GM23338 (cell line): ENCODE measurements around the gene ZNF469. TPM values are rescaled to one million over a fixed set of nuclear protein-coding genes. Genes with fewer than 3 reads are reported as not detected.

Source experiments
- ATAC-seq: fragments of 200-7000 bp; cut with Tn5 transposase; 3 replicates; pipeline ENCODE4 v1.9.1; 2020
- DNase-seq: peaks from one replicate; pipeline ENCODE4 v3.0.0-alpha.2; 2015; ENCODE audit warnings: low spot score
- H2AFZ ChIP-seq: fragments of 200-600 bp; sonication (generic); 2 replicates; pipeline ENCODE4 v1.8.0; 2016; ENCODE audit warnings: antibody characterized with exemption, mild to moderate bottlenecking, moderate library complexity
- H3F3A ChIP-seq: fragments of 200-600 bp; sonication (generic); replicated peaks from 2 replicates; pipeline ENCODE4 v1.8.0; 2017; ENCODE audit warnings: antibody characterized with exemption, mixed run types, low read depth
- H3K27ac ChIP-seq: fragments of 200-600 bp; sonication (generic); 2 replicates; pipeline ENCODE4 v1.6.1; 2016; ENCODE audit warnings: low read depth
- H3K27me3 ChIP-seq: fragments of 200-600 bp; sonication (generic); 2 replicates; pipeline ENCODE4 v1.8.0; 2016; ENCODE audit warnings: mild to moderate bottlenecking, mixed run types, moderate library complexity; ENCODE audit not compliant: insufficient read depth
- H3K36me3 ChIP-seq: fragments of 200-600 bp; sonication (generic); 2 replicates; pipeline ENCODE4 v1.8.0; 2016; ENCODE audit warnings: mild to moderate bottlenecking; ENCODE audit not compliant: insufficient read depth
- H3K4me1 ChIP-seq: fragments of 200-600 bp; sonication (generic); 2 replicates; pipeline ENCODE4 v1.8.0; 2016; ENCODE audit warnings: mild to moderate bottlenecking, moderate library complexity; ENCODE audit not compliant: insufficient read depth
- H3K4me2 ChIP-seq: fragments of 200-600 bp; sonication (generic); 2 replicates; pipeline ENCODE4 v1.7.1; 2017; ENCODE audit warnings: mixed run types
- H3K4me3 ChIP-seq: fragments of 200-600 bp; sonication (generic); 2 replicates; pipeline ENCODE4 v1.6.1; 2016; ENCODE audit warnings: mixed run types
- H3K79me2 ChIP-seq: fragments of 200-600 bp; sonication (generic); replicated peaks from 2 replicates; pipeline ENCODE4 v1.8.0; 2017; ENCODE audit warnings: mild to moderate bottlenecking; ENCODE audit not compliant: insufficient read depth
- H3K9me2 ChIP-seq: fragments of 200-600 bp; sonication (generic); 2 replicates; pipeline ENCODE4 v1.8.0; 2017; ENCODE audit not compliant: insufficient read depth
- H4K20me1 ChIP-seq: fragments of 200-600 bp; sonication (generic); replicated peaks from 2 replicates; pipeline ENCODE4 v1.8.0; 2017; ENCODE audit warnings: mild to moderate bottlenecking; ENCODE audit not compliant: insufficient read depth
- H3K27ac Mint-ChIP-seq: 2 replicates; pipeline ENCODE4 v1.8.0; 2020; ENCODE audit warnings: inconsistent platforms, mild to moderate bottlenecking, moderate library complexity, mixed read lengths
- H3K27me3 Mint-ChIP-seq: 3 replicates; pipeline ENCODE4 v1.8.0; 2022; ENCODE audit warnings: low read depth, mild to moderate bottlenecking, moderate library complexity, mixed read lengths, inconsistent platforms; ENCODE audit not compliant: insufficient read depth, poor library complexity
- H3K36me3 Mint-ChIP-seq: 3 replicates; pipeline ENCODE4 v1.8.0; 2021; ENCODE audit warnings: low read depth, mild to moderate bottlenecking, inconsistent platforms, moderate library complexity, mixed read lengths
- H3K4me1 Mint-ChIP-seq: 3 replicates; pipeline ENCODE4 v1.8.0; 2020; ENCODE audit warnings: mild to moderate bottlenecking, inconsistent platforms, mixed read lengths
- H3K4me3 Mint-ChIP-seq: 3 replicates; pipeline ENCODE4 v1.8.0; 2021; ENCODE audit warnings: moderate library complexity, mild to moderate bottlenecking, inconsistent platforms, mixed read lengths
- H3K9me3 Mint-ChIP-seq: 3 replicates; pipeline ENCODE4 v1.8.0; 2020; ENCODE audit warnings: moderate library complexity, mild to moderate bottlenecking, inconsistent platforms, mixed read lengths
- EZH2phosphoT487 ChIP-seq: fragments of 200-600 bp; sonication (generic); IDR thresholded peaks from one replicate; pipeline ENCODE4 v1.8.1; 2018; ENCODE audit warnings: antibody characterized with exemption; ENCODE audit not compliant: unreplicated experiment
- NANOG ChIP-seq: IDR thresholded peaks from 2 replicates; pipeline ENCODE4 v1.6.1; 2016; ENCODE audit warnings: antibody characterized with exemption, borderline replicate concordance
- POLR2AphosphoS5 ChIP-seq: IDR thresholded peaks from 2 replicates; pipeline ENCODE4 v1.6.1; 2016; ENCODE audit warnings: antibody characterized with exemption, low read depth
- ZNF114 ChIP-seq: fragments of 250-450 bp; sonication (Bioruptor Pico); IDR thresholded peaks from 2 replicates; pipeline ENCODE4 v1.5.0; 2020; ENCODE audit warnings: mild to moderate bottlenecking, moderate library complexity
- polyA plus RNA-seq: library from polyadenylated mRNA; unstranded; fragments of >200 nt; fragmentation: Nextera tagmentation; extraction: Ambion mirVana; gene quantifications from 2 replicates; pipeline ENCODE4 v1.2.1, GENCODE V29; 2016
- total RNA-seq: library from RNA; depleted of rRNA; stranded (reverse); fragments of >200 nt; shearing (Covaris generic); gene quantifications from 2 replicates; pipeline ENCODE4 v1.2.3, GENCODE V29; 2014
- TF ChIP-seq, protein P1 (sequence below): fragments of 250-450 bp; sonication (Bioruptor Pico); IDR thresholded peaks from 2 replicates; pipeline ENCODE4 v1.5.0; 2020; ENCODE audit warnings: mild to moderate bottlenecking, moderate library complexity
- TF ChIP-seq, protein P2 (sequence below), 2 experiments: fragments of 200-600 bp in 1 of 2; sonication (generic) in 1 of 2; conservative IDR thresholded peaks; 2 replicates each; pipeline versions ENCODE4 v1.5.1 to v1.6.1; 2016 to 2017; ENCODE audit warnings: antibody characterized with exemption in 2 of 2, low read depth in 2 of 2, mild to moderate bottlenecking in 2 of 2, moderate library complexity in 1 of 2
- TF ChIP-seq, protein P3 (sequence below): IDR thresholded peaks from 2 replicates; pipeline ENCODE4 v1.6.1; 2016; ENCODE audit warnings: antibody characterized with exemption

The ZNF469 gene
- total and polyA plus RNA-seq, 2 experiments from 2014 or later: 0.23 to 1.9 TPM

DNA sequence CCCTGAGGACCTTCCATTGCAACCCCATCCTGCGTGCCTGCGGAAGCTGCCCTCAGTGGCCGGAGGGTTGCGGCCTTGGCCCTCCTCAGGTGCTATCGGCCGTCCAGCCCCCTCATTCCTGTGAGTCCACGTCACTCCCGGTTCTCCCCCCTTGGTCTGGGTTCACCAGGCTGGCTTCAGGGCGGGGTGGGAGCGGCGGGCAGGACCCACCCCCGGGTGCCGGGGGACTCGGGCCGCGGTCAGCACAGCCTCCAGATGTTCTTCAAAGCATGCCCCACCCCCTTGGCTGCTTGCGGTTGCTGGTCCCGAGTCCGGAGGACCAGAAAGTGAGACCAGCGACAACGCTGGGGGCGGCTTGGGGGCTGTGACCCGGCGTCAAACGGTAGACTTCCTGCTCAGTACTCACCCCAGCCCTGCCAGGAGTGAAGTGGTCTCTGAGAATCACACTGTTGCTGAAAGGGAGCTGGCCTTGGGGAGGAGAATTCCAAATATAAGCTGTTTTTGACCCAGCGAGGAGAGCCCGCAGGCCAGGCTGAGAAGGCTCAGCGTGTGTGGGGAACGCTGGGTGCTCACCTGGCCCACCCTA lies 4.5 kb downstream of the ZNF469 start:
- Mint-ChIP-seq H3K9me3 (no peaks in the 10 kb centered on the region), H3K4me1 (peaks cover 4% of the 10 kb centered on the region; the same call in 1 of the 3 replicates), H3K27me3 (peaks cover 26% of the 10 kb centered on the region), H3K4me3 (no peak overlapping the region), H3K27ac (no peak overlapping the region), H3K36me3 (no peaks in the 10 kb centered on the region)
- no peaks in the 10 kb centered on the region for H3K79me2 ChIP-seq
- no peaks in the 10 kb centered on the region for H3K36me3 ChIP-seq
- DNase-seq (no peak), ATAC-seq (no peak)
- no peaks in the 10 kb centered on the region for H3K9me2 ChIP-seq
- H4K20me1 ChIP-seq: no peaks in the 10 kb centered on the region
- TF ChIP-seq NANOG (no peak), POLR2AphosphoS5 (no peak), EZH2phosphoT487 (no peak), ZNF114 (CRISPR knock-in tag) (no peak)
- TF ChIP-seq, protein P1, sequence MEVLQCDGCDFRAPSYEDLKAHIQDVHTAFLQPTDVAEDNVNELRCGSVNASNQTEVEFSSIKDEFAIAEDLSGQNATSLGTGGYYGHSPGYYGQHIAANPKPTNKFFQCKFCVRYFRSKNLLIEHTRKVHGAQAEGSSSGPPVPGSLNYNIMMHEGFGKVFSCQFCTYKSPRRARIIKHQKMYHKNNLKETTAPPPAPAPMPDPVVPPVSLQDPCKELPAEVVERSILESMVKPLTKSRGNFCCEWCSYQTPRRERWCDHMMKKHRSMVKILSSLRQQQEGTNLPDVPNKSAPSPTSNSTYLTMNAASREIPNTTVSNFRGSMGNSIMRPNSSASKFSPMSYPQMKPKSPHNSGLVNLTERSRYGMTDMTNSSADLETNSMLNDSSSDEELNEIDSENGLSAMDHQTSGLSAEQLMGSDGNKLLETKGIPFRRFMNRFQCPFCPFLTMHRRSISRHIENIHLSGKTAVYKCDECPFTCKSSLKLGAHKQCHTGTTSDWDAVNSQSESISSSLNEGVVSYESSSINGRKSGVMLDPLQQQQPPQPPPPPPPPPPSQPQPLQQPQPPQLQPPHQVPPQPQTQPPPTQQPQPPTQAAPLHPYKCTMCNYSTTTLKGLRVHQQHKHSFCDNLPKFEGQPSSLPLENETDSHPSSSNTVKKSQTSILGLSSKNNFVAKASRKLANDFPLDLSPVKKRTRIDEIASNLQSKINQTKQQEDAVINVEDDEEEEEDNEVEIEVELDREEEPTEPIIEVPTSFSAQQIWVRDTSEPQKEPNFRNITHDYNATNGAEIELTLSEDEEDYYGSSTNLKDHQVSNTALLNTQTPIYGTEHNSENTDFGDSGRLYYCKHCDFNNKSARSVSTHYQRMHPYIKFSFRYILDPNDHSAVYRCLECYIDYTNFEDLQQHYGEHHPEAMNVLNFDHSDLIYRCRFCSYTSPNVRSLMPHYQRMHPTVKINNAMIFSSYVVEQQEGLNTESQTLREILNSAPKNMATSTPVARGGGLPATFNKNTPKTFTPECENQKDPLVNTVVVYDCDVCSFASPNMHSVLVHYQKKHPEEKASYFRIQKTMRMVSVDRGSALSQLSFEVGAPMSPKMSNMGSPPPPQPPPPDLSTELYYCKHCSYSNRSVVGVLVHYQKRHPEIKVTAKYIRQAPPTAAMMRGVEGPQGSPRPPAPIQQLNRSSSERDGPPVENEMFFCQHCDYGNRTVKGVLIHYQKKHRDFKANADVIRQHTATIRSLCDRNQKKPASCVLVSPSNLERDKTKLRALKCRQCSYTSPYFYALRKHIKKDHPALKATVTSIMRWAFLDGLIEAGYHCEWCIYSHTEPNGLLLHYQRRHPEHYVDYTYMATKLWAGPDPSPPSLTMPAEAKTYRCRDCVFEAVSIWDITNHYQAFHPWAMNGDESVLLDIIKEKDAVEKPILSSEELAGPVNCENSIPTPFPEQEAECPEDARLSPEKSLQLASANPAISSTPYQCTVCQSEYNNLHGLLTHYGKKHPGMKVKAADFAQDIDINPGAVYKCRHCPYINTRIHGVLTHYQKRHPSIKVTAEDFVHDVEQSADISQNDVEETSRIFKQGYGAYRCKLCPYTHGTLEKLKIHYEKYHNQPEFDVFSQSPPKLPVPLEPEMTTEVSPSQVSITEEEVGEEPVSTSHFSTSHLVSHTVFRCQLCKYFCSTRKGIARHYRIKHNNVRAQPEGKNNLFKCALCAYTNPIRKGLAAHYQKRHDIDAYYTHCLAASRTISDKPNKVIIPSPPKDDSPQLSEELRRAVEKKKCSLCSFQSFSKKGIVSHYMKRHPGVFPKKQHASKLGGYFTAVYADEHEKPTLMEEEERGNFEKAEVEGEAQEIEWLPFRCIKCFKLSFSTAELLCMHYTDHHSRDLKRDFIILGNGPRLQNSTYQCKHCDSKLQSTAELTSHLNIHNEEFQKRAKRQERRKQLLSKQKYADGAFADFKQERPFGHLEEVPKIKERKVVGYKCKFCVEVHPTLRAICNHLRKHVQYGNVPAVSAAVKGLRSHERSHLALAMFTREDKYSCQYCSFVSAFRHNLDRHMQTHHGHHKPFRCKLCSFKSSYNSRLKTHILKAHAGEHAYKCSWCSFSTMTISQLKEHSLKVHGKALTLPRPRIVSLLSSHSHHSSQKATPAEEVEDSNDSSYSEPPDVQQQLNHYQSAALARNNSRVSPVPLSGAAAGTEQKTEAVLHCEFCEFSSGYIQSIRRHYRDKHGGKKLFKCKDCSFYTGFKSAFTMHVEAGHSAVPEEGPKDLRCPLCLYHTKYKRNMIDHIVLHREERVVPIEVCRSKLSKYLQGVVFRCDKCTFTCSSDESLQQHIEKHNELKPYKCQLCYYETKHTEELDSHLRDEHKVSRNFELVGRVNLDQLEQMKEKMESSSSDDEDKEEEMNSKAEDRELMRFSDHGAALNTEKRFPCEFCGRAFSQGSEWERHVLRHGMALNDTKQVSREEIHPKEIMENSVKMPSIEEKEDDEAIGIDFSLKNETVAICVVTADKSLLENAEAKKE (CRISPR knock-in tag): no peak
- TF ChIP-seq, protein P2, sequence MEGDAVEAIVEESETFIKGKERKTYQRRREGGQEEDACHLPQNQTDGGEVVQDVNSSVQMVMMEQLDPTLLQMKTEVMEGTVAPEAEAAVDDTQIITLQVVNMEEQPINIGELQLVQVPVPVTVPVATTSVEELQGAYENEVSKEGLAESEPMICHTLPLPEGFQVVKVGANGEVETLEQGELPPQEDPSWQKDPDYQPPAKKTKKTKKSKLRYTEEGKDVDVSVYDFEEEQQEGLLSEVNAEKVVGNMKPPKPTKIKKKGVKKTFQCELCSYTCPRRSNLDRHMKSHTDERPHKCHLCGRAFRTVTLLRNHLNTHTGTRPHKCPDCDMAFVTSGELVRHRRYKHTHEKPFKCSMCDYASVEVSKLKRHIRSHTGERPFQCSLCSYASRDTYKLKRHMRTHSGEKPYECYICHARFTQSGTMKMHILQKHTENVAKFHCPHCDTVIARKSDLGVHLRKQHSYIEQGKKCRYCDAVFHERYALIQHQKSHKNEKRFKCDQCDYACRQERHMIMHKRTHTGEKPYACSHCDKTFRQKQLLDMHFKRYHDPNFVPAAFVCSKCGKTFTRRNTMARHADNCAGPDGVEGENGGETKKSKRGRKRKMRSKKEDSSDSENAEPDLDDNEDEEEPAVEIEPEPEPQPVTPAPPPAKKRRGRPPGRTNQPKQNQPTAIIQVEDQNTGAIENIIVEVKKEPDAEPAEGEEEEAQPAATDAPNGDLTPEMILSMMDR (conservative IDR thresholded peaks at IDR 0.05; ENCODE audit: low read depth in 2 of 2): no peak
- TF ChIP-seq, protein P3, sequence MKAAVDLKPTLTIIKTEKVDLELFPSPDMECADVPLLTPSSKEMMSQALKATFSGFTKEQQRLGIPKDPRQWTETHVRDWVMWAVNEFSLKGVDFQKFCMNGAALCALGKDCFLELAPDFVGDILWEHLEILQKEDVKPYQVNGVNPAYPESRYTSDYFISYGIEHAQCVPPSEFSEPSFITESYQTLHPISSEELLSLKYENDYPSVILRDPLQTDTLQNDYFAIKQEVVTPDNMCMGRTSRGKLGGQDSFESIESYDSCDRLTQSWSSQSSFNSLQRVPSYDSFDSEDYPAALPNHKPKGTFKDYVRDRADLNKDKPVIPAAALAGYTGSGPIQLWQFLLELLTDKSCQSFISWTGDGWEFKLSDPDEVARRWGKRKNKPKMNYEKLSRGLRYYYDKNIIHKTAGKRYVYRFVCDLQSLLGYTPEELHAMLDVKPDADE: no peak
- H3F3A ChIP-seq: no peaks in the 10 kb centered on the region
- H3K27me3 ChIP-seq: peaks cover 27% of the 10 kb centered on the region
- H3K4me3 ChIP-seq: no peak overlapping the region
- no peak overlapping the region for H2AFZ ChIP-seq
- peaks cover 4% of the 10 kb centered on the region; the same call in 1 of the 2 replicates for H3K4me1 ChIP-seq
- H3K4me2 ChIP-seq: no peak overlapping the region
- no peak overlapping the region for H3K27ac ChIP-seq
